ENCODE results near the gene ZFPL1.

Gene ZFPL1

DNA sequence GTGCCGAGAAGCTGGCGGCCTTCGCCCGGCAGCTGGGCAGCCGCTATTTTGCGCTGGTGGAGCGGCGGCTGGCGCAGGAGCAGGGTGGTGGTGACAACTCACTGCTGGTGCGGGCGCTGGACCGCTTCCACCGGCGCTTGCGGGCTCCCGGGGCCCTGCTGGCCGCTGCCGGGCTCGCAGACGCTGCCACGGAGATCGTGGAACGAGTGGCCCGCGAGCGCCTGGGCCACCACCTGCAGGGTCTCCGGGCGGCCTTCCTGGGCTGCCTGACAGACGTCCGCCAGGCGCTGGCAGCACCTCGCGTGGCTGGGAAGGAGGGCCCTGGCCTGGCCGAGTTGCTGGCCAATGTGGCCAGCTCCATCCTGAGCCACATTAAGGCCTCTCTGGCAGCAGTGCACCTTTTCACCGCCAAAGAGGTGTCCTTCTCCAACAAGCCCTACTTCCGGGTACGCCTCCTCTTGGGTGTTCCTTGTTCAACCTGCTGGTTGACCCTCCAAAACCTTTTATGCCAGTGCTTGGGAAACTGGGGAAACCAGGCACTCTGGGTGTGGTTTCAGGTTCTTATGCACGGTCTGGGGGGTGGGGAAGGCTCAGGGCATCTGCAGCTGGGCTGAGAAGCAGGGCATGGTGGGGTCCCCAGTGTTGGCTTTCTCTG lies 24.6 kb downstream of the ZFPL1 start:
- TF ChIP-seq, protein P1, sequence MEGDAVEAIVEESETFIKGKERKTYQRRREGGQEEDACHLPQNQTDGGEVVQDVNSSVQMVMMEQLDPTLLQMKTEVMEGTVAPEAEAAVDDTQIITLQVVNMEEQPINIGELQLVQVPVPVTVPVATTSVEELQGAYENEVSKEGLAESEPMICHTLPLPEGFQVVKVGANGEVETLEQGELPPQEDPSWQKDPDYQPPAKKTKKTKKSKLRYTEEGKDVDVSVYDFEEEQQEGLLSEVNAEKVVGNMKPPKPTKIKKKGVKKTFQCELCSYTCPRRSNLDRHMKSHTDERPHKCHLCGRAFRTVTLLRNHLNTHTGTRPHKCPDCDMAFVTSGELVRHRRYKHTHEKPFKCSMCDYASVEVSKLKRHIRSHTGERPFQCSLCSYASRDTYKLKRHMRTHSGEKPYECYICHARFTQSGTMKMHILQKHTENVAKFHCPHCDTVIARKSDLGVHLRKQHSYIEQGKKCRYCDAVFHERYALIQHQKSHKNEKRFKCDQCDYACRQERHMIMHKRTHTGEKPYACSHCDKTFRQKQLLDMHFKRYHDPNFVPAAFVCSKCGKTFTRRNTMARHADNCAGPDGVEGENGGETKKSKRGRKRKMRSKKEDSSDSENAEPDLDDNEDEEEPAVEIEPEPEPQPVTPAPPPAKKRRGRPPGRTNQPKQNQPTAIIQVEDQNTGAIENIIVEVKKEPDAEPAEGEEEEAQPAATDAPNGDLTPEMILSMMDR (IDR thresholded peaks at IDR 0.05) = no peak

DNA sequence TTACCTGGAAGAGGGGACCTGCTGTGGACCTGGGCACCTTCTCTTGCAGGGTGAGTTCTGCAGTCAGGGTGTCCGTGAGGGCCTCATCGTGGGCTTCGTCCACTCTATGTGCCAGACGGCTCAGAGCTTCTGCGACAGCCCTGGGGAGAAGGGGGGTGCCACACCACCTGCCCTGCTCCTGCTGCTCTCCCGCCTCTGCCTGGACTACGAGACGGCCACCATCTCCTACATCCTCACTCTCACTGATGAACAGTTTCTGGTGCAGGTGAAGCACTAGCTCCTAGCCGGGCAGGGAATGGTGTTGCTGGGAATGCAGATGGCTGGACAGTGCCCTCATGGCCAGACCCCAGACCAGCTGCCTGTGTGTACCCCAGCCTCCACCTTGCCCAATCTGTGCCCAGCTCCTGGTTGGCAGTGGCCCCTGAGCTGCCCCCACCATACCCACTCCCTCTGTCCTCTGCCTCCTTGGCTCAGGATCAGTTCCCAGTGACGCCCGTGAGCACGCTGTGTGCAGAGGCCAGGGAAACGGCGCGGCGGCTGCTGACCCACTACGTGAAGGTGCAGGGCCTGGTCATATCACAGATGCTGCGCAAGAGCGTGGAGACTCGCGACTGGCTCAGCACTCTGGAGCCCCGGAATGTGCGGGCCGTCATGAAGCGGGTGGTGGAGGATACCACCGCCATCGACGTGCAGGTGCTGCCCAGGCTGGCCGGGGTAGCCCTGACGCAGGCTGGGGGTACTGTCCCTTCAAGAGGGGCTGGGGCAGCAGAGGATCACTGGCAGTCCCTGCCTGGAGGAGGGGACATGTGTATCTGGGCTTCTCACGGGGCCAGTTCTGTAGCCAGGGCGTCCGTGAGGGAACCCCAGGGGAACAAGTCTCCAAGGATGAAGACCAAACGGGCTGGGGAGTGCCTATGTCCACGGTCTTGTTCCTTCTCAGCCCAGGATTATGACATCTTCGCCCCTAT lies 25.5 kb downstream of the ZFPL1 start:
- TF ChIP-seq, protein P1 (IDR thresholded peaks at IDR 0.05) = no peak

DNA sequence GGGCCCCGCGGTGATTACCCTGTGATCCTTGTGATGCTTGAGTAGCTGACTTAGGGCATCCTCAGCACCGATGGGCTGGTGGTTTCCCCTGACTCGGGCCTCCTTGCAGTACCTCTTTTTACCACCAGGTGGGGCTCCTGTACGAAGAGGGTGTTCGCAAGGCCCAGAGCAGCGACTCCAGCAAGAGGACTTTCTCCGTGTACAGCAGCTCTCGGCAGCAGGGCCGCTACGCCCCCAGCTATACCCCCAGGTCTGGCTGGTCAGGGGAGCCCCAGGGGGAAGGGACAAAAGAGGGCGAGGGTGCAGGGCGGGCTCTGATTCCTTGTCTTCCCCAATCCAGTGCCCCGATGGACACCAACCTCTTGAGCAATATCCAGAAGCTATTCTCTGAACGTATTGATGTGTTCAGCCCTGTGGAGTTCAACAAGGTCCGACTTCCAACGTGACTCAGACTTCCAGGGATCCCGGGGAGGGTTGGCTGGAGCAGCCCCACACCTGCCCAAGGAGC lies 26.4 kb downstream of the ZFPL1 start:
- TF ChIP-seq, protein P1 (IDR thresholded peaks at IDR 0.05) = peak; percentile 94

DNA sequence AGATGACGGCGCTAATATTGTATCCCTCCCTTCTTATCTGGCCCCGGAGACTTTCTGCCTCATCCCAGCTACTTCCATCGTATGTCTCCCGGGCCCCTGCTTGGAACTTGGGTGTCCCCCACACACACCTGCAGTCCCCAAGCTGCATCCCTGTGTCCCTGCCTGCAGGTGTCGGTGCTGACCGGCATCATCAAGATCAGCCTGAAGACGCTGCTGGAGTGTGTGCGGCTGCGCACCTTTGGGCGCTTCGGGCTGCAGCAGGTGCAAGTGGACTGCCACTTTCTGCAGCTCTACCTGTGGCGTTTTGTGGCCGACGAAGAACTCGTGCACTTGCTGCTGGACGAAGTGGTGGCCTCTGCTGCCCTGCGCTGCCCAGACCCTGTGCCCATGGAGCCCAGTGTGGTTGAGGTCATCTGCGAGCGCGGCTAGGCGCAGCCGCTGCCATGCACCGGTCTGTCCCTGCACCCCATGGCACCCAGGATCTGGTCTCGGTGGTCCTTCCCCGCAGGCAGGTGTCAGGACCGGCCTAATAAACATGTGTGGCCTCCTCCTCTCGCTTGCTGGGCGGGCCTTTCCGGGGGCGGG lies 27.2 kb downstream of the ZFPL1 start:
- TF ChIP-seq, protein P1 (IDR thresholded peaks at IDR 0.05) = no peak

DNA sequence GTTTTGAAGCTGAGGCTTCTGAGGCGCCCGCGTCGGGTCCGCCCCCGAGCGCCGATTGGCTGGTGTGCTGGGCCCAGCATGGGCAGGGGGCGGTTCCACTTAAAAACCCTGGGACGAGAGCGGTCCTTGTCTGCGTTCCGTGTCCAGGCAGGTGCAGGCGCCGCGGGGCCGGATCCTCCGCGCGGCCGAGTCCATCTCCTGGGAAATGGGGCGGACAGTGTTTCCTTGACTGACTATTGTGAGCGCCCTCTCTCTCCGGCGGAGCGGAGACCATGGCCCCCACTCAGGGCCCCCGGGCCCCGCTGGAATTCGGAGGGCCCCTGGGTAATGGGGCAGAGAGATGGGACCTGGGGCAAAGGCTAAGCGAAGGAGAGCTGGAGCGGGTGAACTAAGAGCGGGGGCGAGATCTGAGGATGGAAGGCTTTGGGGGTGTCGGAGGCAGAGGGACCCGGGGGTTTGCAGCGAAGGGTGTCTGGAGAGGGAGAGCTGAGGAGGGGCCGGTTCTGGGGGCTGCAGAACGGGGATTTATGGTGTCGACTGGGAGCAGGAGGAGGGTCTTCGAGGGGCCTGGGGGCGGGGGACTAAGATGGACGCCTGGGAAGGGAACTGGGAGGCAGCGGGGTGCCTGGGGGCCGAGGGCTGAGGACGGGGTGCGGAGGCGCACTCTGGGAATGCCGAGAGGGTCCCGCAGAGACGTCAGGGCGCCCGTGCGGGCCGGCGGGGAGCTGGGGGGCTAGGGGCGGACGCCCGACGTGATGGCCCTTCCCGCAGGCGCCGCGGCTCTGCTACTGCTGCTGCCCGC lies 27.9 kb downstream of the ZFPL1 start, which contains the start of gene TM7SF2:
Gene TM7SF2 (plus strand): TSS at position 129 of the 802 bp plus-strand sequence. CDS start 144 bp downstream, at position 273.
- TF ChIP-seq, protein P1 (IDR thresholded peaks at IDR 0.05) = no peak

DNA sequence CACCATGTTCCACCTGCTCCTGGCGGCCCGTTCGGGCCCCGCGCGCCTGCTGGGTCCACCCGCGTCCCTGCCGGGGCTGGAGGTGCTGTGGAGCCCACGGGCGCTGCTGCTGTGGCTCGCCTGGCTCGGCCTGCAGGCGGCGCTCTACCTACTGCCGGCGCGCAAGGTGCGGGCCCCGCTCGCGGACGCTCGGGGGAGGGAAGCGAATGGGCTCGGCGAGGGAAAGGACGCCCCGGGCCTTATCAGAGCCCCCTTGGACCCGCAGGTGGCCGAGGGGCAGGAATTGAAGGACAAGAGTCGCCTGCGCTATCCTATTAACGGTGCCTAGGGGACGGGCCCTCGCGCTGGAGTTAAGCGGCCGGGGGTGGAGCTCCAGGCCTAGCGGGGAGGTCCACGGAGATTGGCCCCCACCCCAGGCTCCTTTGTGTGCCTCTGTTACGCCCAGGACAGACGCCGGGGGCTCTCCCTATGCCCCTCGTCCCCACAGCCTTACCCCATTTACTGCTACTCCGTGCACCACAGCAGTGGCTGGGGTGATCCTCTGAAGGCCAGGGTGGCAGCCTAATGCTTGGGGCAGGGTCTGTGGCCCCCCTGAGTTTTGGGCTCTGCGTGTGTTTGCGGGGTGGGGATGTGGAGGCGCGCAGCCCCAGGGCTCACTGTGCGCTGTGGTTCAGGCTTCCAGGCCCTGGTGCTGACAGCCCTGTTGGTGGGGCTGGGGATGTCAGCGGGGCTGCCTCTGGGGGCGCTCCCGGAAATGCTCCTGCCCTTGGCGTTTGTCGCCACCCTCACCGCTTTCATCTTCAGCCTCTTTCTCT lies 28.7 kb downstream of the ZFPL1 start:
- TF ChIP-seq, protein P1 (IDR thresholded peaks at IDR 0.05) = peak; percentile 98

Data from LNCAP (cell line).